ENCODE results near the gene RABEPK.

DNA sequence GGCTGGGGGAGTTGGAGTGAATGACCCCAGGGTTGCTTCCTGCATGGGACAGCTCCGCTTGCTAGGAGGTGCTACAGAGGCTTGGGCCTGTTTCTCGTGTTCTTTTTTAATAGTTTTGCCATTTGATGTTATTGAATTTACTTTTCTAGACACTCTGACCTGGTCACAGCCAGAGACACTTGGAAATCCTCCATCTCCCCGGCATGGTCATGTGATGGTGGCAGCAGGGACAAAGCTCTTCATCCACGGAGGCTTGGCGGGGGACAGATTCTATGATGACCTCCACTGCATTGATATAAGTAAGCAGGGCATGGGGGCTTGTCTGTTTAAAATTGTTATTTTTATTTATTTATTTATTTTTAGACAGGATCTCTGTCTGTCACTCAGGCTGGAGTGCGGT lies 27.4 kb downstream of the RABEPK start:
- TF ChIP-seq, protein P1, sequence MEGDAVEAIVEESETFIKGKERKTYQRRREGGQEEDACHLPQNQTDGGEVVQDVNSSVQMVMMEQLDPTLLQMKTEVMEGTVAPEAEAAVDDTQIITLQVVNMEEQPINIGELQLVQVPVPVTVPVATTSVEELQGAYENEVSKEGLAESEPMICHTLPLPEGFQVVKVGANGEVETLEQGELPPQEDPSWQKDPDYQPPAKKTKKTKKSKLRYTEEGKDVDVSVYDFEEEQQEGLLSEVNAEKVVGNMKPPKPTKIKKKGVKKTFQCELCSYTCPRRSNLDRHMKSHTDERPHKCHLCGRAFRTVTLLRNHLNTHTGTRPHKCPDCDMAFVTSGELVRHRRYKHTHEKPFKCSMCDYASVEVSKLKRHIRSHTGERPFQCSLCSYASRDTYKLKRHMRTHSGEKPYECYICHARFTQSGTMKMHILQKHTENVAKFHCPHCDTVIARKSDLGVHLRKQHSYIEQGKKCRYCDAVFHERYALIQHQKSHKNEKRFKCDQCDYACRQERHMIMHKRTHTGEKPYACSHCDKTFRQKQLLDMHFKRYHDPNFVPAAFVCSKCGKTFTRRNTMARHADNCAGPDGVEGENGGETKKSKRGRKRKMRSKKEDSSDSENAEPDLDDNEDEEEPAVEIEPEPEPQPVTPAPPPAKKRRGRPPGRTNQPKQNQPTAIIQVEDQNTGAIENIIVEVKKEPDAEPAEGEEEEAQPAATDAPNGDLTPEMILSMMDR (IDR thresholded peaks at IDR 0.05): no peak
- TF ChIP-seq POLR2A (IDR thresholded peaks at IDR 0.05): no peak
